K562 (cell line): ENCODE measurements around the gene ENTPD6. TPM values are rescaled to one million over a fixed set of nuclear protein-coding genes. Genes with fewer than 3 reads are reported as not detected.

Experiments
- ATAC-seq: fragments of 200-7000 bp; cut with Tn5 transposase; 3 replicates; pipeline ENCODE4 v1.9.1; 2020; ENCODE audit warnings: moderate library complexity
- BruUV-seq: library from RNA; stranded (reverse); fragments of 400-500 nt; replicated peaks from 2 replicates; lab custom pipeline; 2021; lab: Mats Ljungman, UMichigan
- CTCF ChIA-PET: fragments of 300-600 bp; formaldehyde crosslinking; extraction: SDS; loops from one replicate; lab custom pipeline; 2021; ENCODE audit warnings: low intra/inter-chr PET ratio; lab: Yijun Ruan, JAX
- POLR2A ChIA-PET: fragments of 300-600, 350-650 bp; sonication (Branson Sonifier 250); formaldehyde crosslinking; extraction: SDS; loops from one replicate; lab custom pipeline; 2021; ENCODE audit warnings: antibody characterized with exemption, inconsistent platforms; lab: Yijun Ruan, JAX
- DNase-seq, 4 experiments: peaks; one replicate each; pipeline versions ENCODE4 v3.0.0 to v3.0.0-alpha.2; 2011 to 2018; ENCODE audit warnings: low spot score in 3 of 4, mixed read lengths in 3 of 4; ENCODE audit errors: extremely low read depth in 1 of 4
- FAIRE-seq: peaks from 2 replicates; lab custom pipeline; 2011; peaks lifted over from hg19 to GRCh38; lab: Jason Lieb, UNC
- H2AFZ ChIP-seq: 2 replicates; pipeline ENCODE4 v1.6.0; 2011; ENCODE audit warnings: low read depth, low read length, control low read depth, inconsistent platforms
- H3K27ac ChIP-seq: fragments of 200-600 bp; 3 replicates; pipeline ENCODE4 v1.8.0; 2011; ENCODE audit warnings: low read depth, mild to moderate bottlenecking, control low read depth, inconsistent platforms, low read length, moderate library complexity, mixed read lengths; ENCODE audit errors: extremely low read depth
- H3K27me3 ChIP-seq, 2 experiments: fragments of 300-600 bp in 1 of 2; 2 replicates in 1 of 2; 3 replicates in 1 of 2; pipeline versions ENCODE4 v1.6.0 to v1.8.0; 2011; ENCODE audit warnings: inconsistent platforms in 2 of 2, low read length in 2 of 2, mild to moderate bottlenecking in 1 of 2, mixed read lengths in 1 of 2, moderate library complexity in 1 of 2; ENCODE audit not compliant: control insufficient read depth in 2 of 2, insufficient read depth in 2 of 2
- H3K36me3 ChIP-seq: fragments of 300-600 bp; 3 replicates; pipeline ENCODE4 v1.8.0; 2011; ENCODE audit warnings: mild to moderate bottlenecking, low read length, inconsistent platforms; ENCODE audit not compliant: control insufficient read depth, insufficient read depth
- H3K4me1 ChIP-seq, 2 experiments: fragments of 200-600 bp in 1 of 2; replicated peaks in 1 of 2; 2 replicates in 1 of 2; 3 replicates in 1 of 2; pipeline versions ENCODE4 v1.5.1 to v1.8.0; 2011; ENCODE audit warnings: inconsistent platforms in 2 of 2, low read length in 2 of 2, mild to moderate bottlenecking in 1 of 2, mixed read lengths in 1 of 2, moderate library complexity in 1 of 2; ENCODE audit not compliant: control insufficient read depth in 2 of 2, insufficient read depth in 2 of 2
- H3K4me2 ChIP-seq: 2 replicates; pipeline ENCODE4 v1.6.1; 2011; ENCODE audit warnings: low read length, control low read depth, inconsistent platforms, mixed read lengths; ENCODE audit not compliant: insufficient read depth
- H3K4me3 ChIP-seq: fragments of 200-600 bp; sonication (generic), shearing (Covaris generic); 2 replicates; pipeline ENCODE4 v1.5.1; 2016; ENCODE audit warnings: control low read depth, inconsistent platforms
- H3K79me2 ChIP-seq: fragments of 200-600 bp; 3 replicates; pipeline ENCODE4 v1.8.0; 2011; ENCODE audit warnings: low read length, inconsistent platforms; ENCODE audit not compliant: control insufficient read depth, insufficient read depth
- H3K9ac ChIP-seq, 2 experiments: 2 replicates each; pipeline versions ENCODE4 v1.6.0 to v1.6.1; 2011; ENCODE audit warnings: low read depth in 2 of 2, low read length in 2 of 2, control low read depth in 1 of 2, inconsistent platforms in 1 of 2, mild to moderate bottlenecking in 1 of 2, mixed read lengths in 1 of 2; ENCODE audit not compliant: insufficient read depth in 1 of 2
- H3K9me1 ChIP-seq: one replicate; pipeline ENCODE4 v1.6.0; 2011; ENCODE audit warnings: inconsistent platforms, mild to moderate bottlenecking, low read length, moderate library complexity; ENCODE audit not compliant: control insufficient read depth, insufficient read depth
- H3K9me3 ChIP-seq: replicated peaks from 2 replicates; pipeline ENCODE4 v1.5.1; 2011; ENCODE audit warnings: low read depth, low read length, inconsistent platforms; ENCODE audit not compliant: control insufficient read depth, insufficient read depth
- H4K20me1 ChIP-seq: replicated peaks from 2 replicates; pipeline ENCODE4 v1.6.1; 2011; ENCODE audit warnings: low read length, inconsistent platforms, mixed read lengths; ENCODE audit not compliant: control insufficient read depth, insufficient read depth
- CTBP1 ChIP-seq: fragments of 450-650 bp; IDR thresholded peaks from 2 replicates; pipeline ENCODE4 v1.6.1; 2016; ENCODE audit warnings: borderline replicate concordance
- CTCF ChIP-seq, 3 experiments: IDR thresholded peaks in 2 of 3; conservative IDR thresholded peaks in 1 of 3; 2 replicates each; pipeline ENCODE4 v1.5.1; 2011 to 2012; ENCODE audit warnings: low read length in 3 of 3, mild to moderate bottlenecking in 3 of 3, control low read depth in 2 of 3, improper control_type of control experiment in 1 of 3, inconsistent platforms in 1 of 3, low read depth in 1 of 3, mixed read lengths in 1 of 3, moderate library complexity in 1 of 3; ENCODE audit not compliant: insufficient read depth in 2 of 3
- DEAF1 ChIP-seq: fragments of 450-650 bp; formaldehyde crosslinking; IDR thresholded peaks from 2 replicates; pipeline ENCODE4 v1.4.0; 2020; ENCODE audit warnings: mild to moderate bottlenecking, moderate library complexity
- LARP7 ChIP-seq: fragments of 450-650 bp; IDR thresholded peaks from 2 replicates; pipeline ENCODE4 v1.6.1; 2016
- MNT ChIP-seq, 2 experiments: fragments of 450-650 bp; conservative IDR thresholded peaks; 2 replicates each; pipeline ENCODE4 v1.6.1; 2017; ENCODE audit warnings: mild to moderate bottlenecking in 2 of 2, moderate library complexity in 2 of 2
- NFIC ChIP-seq: fragments of 450-650 bp; IDR thresholded peaks from 2 replicates; pipeline ENCODE4 v1.6.1; 2017; ENCODE audit warnings: mild to moderate bottlenecking, inconsistent platforms
- POLR2G ChIP-seq: fragments of 200-400 bp; formaldehyde crosslinking; IDR thresholded peaks from 2 replicates; pipeline ENCODE4 v1.6.1; 2017; ENCODE audit warnings: low read depth, mild to moderate bottlenecking, antibody characterized with exemption, low read length, moderate library complexity
- SAFB ChIP-seq: fragments of 200-400 bp; formaldehyde crosslinking; IDR thresholded peaks from 2 replicates; pipeline ENCODE4 v1.6.1; 2017; ENCODE audit warnings: low read depth, low read length, borderline replicate concordance
- ZNF76 ChIP-seq: fragments of 250-450 bp; sonication (Bioruptor Pico); IDR thresholded peaks from 2 replicates; pipeline ENCODE4 v1.4.0; 2020; ENCODE audit warnings: mild to moderate bottlenecking, moderate library complexity, borderline replicate concordance
- WGBS: fragments of 100-300 bp; shearing (Covaris generic); methylation state at CpG from one replicate; pipeline ENCODE4 v1.1.6; 2016; ENCODE audit warnings: low coverage, mixed read lengths; ENCODE audit not compliant: insufficient coverage; ENCODE audit errors: missing lambda C conversion rate; 5-methylcytosine and 5-hydroxymethylcytosine counted together
- in situ Hi-C: fragments of 300-500 bp; cut with MboI; formaldehyde crosslinking; loops from 4 replicates; pipeline ENCODE4 v1.15.0; 2018; ENCODE audit warnings: inconsistent platforms, mixed read lengths
- intact Hi-C: fragments of 100-400 bp; cut with micrococcal nuclease; formaldehyde crosslinking; loops from 2 replicates; pipeline ENCODE4 v1.14.2; 2022
- polyA plus RNA-seq, 8 experiments: library from polyadenylated mRNA; depleted of rRNA in 4 of 8; stranded (reverse) in 5 of 8; unstranded in 3 of 8; fragments of >200 nt; fragmentation: Nextera tagmentation in 2 of 8; fragmentation: Illumina TruSeq in 1 of 8; extraction: Ambion mirVana in 2 of 8; extraction: Trizol in 1 of 8; gene quantifications; 2 replicates each; pipeline versions ENCODE4 v1.2.1 to v1.2.3, GENCODE V29; 2011 to 2014; ENCODE audit warnings: inconsistent platforms in 1 of 8, missing spikeins in 1 of 8
- total RNA-seq, 7 experiments: library from RNA; depleted of rRNA in 6 of 7; stranded (reverse); fragments of >200 nt in 6 of 7; fragmentation: Illumina TruSeq in 2 of 7; extraction: Trizol in 2 of 7; gene quantifications; 2 replicates each; pipeline versions ENCODE4 v1.2.1 to v1.2.3, GENCODE V29; 2011 to 2021; ENCODE audit warnings: low replicate concordance in 1 of 7

ENTPD6 gene
- total and polyA plus RNA-seq, 9 of the 15 experiments (the other 6 are each of a cell fraction or from before 2014, with no cell fraction given), result 0.82 to 36.8 (median 22.4) TPM

GRCh38 chr20:25177890-25178321, 17.6 kb upstream of the ENTPD6 start (continued):
- TF ChIP-seq SAFB, result no peak
- no peak for TF ChIP-seq NFIC
- TF ChIP-seq CTBP1, result no peak
- no peak for TF ChIP-seq LARP7

GRCh38 chr20:25178563-25179438, 16.7 kb upstream of the ENTPD6 start:
- FAIRE-seq (peak; percentile 78), ATAC-seq (peak; percentile 84), DNase-seq (peak; percentile 12 to 36 (median 21))
- Histone ChIP-seq H2AFZ (no peak overlapping the region), H3K4me2 (no peak overlapping the region), H3K27me3 (0 out of 5 replicates have a peak, but pooled peaks cover 0 to 8% of the 10 kb centered on the region in 2 experiments), H3K4me3 (no peak overlapping the region), H3K79me2 (no peaks in the 10 kb centered on the region), H3K9me1 (no peaks in the 10 kb centered on the region), H3K36me3 (no peaks in the 10 kb centered on the region), H4K20me1 (no peaks in the 10 kb centered on the region), H3K9ac (no peak overlapping the region), H3K4me1 (peaks cover 0 to 3% of the 10 kb centered on the region in 2 experiments; a peak in 1 of 5 replicates), H3K9me3 (no peaks in the 10 kb centered on the region), H3K27ac (no peak overlapping the region)
- in situ Hi-C loops, result loop anchor here (10.0 kb wide), 1 partner anchor 174 kb away; no protein-coding TSS in a partner anchor
- 2% methylated on average over 7 of the region's 7 CpGs for WGBS
- CTCF ChIA-PET, result interaction anchor here (0.6 to 1.6 kb wide), 2 partner anchors 184 to 185 kb away, joined by 3 to 12 read pairs; no protein-coding TSS in a partner anchor
- POLR2A ChIA-PET, result interaction anchor here (0.5 kb wide), 1 partner anchor 839 kb away, joined by 3 read pairs; no protein-coding TSS in a partner anchor
- BruUV-seq, result no TSS peak
- intact Hi-C loops, result loop anchor here (2.0 to 10.0 kb wide), 2 partner anchors 104 to 184 kb away; no protein-coding TSS in a partner anchor
- no peak for TF ChIP-seq ZNF76
- TF ChIP-seq DEAF1, result peak; percentile 18; the same call in 1 of the 2 replicates
- TF ChIP-seq POLR2G, result no peak
- peak; percentile 92 to 93; a peak in 3 of 4 replicates for TF ChIP-seq MNT (conservative IDR thresholded peaks at IDR 0.05)
- TF ChIP-seq CTCF (IDR thresholded peaks at IDR 0.05 in 2 of 3, conservative IDR thresholded peaks at IDR 0.05 in 1 of 3; ENCODE audit: insufficient read depth in 2 of 3, low read depth in 1 of 3, low read length in 3 of 3), result peak; percentile 60 to 78 (median 76); a peak in 5 of 6 replicates
